HG03460 (cell line): Measurements from ENCODE around the gene TPSB2.
"Not testable (repeated sequence)": the region's sequence is repeated elsewhere in the genome, so short reads cannot be mapped to it uniquely, and the experiment has no call there.

Experiments used
- ATAC-seq: cut with Tn5 transposase; IDR thresholded peaks from one replicate; pipeline ENCODE4 v1.9.1; 2021; ENCODE audit not compliant: unreplicated experiment

TPSB2 gene

DNA sequence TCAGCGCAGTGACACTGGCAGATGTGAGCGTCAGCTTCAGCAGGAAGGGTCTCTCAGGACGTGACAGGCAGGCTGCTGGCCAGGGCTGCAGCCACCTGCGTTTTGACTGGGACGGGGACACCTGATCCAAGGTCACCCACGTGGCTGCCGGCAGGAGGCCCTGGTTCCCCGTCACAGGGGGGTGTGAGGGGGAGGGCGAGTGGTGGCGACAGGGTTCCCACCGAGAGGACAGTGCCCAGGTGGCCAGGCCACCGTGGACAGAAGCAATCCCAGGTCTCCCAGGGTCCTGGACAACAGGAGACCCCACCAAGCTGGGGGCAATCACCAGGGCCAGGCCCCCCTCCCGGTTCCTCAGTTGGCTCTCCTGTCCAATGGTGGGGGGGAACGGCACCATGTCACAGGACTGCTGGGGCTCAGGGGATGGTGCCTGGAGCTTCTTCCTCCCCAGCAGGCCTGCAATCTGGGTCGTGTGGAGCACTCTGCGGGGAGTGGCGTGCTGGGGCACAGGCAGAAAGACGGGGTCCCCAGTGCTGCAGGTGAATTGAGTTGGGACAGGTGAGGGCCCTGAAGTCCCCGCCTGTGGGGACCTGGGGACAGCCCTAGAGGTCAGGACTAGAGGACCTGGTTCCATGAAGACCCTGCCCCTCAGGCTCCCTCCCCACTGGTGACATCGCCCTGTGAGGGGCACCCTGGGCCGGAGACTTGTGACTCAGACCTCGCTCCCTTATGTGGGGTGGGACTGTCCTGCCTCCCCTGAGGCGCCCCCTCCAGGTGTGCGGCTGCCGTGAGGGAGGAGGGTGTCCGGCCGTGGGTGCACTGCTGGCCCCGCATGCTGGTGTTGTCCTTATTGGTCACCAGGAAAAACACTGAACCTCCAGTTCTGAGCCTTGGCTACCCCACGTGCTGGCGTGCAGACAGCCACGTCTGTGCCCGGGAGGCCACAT, 14.2 kb upstream of the TPSB2 start:
- ATAC-seq: not testable (repeated sequence)

DNA sequence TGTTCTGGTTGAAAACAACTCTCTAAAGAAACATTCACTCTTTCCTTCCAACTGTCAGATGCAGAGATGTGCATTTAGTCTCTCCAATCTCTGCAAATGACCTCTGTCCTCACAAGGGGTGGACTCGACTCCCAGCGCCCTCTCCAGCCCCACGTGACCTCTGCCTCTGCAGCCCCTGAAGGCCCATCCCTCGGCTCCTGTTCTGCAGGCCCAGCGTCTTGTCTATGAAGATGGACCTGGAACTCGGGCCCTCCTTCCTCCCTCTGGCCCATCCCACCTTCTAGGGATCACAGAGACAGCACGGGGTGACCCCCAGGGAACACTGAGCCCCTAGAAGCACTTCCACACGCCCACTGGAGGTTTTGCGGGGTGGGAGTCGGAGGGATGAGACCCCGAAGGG, 13.4 kb upstream of the TPSB2 start:
- not testable (repeated sequence) for ATAC-seq

- not testable (repeated sequence) for ATAC-seq
Measured at GRCh38 chr16:1241081-1241480, 11.1 kb upstream of the TPSB2 start.

DNA sequence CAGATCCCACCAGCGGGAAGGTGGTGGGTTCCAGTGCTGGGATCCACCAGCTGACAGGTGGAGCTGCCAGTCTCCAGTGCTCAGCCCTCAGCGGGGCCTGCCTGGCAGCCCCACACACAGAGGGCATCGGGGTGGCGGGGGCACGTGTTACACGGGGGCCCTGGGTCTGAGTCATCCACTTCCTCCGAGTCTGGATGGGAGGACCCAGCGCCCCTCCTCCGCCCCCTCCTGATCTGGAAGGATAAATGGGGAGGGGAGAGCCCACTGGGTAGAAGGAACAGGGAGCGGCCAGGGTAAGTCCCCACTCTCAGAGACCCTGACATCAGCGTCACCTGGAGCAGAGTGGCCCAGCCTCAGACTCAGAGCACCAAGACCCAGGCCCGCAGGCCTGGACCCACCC, 10.5 kb upstream of the TPSB2 start, which contains the start of gene TPSAB1:
TSS of gene TPSAB1 (plus strand) at position 270 of the 400 bp plus-strand sequence. CDS start 234 bp downstream, outside the sequence.
- not testable (repeated sequence) for ATAC-seq

GRCh38 chr16:1239575-1239974, 9.6 kb upstream of the TPSB2 start:
- ATAC-seq: not testable (repeated sequence)

- ATAC-seq: not testable (repeated sequence)
Measured at GRCh38 chr16:1238909-1239308, 8.9 kb upstream of the TPSB2 start.

GRCh38 chr16:1237990-1238389, 8.0 kb upstream of the TPSB2 start:
- ATAC-seq: no peak

GRCh38 chr16:1236659-1237058, 6.7 kb upstream of the TPSB2 start:
- not testable (repeated sequence) for ATAC-seq

DNA sequence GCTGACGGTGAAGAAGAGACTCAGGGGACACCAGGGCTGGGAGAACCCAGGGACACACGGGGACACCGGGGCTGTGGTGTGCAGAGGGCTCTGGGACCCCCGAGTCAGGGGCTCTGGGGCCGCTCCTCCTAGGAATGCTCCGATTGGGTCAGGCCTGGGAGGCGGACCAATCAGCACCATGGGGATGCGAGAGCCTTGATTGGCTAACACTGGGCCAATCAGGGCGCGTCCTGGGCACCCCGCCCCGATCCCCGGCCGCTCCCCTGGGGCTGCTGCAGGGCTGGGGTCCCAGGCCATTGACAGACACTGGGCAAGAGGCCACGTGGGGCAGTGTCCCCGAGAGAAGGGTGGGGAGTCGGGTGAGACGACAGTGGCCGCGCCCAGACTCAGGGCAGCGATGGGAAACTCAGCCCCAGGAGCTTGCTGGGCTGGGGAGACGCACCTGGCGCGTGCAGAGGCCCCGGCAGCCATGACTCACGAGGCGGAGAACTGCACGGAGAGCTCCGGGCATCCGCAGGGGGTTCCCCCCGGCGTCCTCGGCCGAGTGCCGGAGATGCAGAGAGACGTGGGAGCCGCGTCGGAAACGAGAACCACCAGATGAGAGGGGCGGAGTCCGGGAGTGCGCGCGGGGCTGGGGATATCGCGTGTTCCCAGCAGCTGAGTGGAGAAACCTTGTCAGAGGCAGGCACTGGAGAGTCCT, 2.2 kb upstream of the TPSB2 start:
- not testable (repeated sequence) for ATAC-seq

DNA sequence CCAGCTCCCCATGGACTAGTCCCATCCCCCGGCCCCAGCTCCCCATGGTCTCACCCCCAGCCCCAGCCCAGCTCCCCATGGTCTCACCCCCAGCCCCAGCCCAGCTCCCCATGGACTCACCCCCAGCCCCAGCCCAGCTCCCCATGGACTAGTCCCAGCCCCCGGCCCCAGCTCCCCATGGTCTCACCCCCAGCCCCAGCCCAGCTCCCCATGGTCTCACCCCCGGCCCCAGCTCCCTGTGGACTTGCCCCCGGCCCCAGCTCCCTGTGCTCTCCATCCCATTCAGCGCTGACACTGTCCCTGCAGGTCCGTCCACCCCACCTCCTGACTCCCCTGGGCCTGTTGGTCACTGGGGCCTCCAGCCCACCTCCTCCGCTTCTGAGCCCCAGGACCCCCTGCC, 1.3 kb upstream of the TPSB2 start:
- not testable (repeated sequence) for ATAC-seq

- not testable (repeated sequence) for ATAC-seq
Measured at GRCh38 chr16:1230471-1231212, 658 bp upstream of the TPSB2 start.

DNA sequence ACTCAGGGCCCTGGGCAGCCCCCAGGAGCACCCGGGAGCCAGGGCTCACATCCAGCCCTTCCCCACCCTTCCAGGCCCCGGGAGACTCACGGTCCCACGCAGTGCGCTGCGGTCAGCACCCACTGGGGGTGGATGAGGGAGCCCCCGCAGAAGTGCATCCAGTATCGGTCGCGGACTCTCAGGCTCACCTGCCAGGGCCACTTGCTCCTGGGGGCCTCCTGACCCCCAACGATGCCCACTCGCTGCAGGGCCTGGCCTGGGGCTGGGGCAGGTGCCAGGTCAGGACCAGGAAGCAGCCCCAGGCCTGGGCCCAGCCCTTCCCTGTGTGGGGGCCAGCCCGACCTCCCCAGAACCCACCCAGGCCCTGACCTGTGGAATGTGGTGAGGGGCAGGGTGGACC, 508 bp downstream of the TPSB2 start:
- not testable (repeated sequence) for ATAC-seq

GRCh38 chr16:1228227-1228626, 1.8 kb downstream of the TPSB2 start:
- not testable (repeated sequence) for ATAC-seq

DNA sequence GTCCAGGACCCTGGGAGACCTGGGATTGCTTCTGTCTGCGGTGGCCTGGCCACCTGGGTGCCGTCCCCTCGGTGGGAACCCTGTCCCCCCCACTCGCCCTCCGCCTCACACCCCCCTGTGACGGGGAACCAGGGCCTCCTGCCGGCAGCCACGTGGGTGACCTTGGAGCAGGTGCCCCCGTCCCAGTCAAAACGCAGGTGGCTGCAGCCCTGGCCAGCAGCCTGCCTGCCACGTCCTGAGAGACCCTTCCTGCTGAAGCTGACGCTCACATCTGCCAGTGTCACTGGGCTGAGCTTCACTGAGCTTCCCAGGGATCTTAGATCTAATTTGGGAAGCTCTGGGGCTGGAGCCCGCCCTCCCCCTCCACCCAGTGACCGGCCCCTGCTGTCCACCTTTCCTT, 3.3 kb downstream of the TPSB2 start:
- not testable (repeated sequence) for ATAC-seq

GRCh38 chr16:1225728-1226311, 4.2 kb downstream of the TPSB2 start:
- ATAC-seq: not testable (repeated sequence)

DNA sequence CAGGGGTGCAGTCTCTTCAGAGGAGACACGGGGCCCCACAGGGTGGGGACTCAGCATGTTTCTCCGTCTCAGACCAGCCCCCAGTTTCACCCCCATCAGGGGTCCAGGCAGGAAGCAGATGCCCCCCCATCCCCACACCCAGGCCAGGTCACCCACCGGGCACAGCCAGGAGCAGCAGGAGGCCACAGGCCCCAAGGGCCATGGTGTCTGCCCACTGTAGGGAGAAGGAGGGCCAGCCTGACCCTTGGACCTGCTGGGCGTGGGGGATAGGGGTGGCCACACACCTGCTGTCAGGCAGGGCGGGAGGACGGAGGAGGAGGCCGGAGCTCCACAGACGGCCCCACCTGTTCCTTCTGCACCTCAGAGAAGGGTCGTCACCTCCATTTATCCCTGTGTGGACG, 4.9 kb downstream of the TPSB2 start, which contains the start of gene TPSG1:
TSS of gene TPSG1 (minus strand) at position 218 of the 401 bp plus-strand sequence. CDS start at position 202, 16 bp downstream.
- no peak for ATAC-seq

DNA sequence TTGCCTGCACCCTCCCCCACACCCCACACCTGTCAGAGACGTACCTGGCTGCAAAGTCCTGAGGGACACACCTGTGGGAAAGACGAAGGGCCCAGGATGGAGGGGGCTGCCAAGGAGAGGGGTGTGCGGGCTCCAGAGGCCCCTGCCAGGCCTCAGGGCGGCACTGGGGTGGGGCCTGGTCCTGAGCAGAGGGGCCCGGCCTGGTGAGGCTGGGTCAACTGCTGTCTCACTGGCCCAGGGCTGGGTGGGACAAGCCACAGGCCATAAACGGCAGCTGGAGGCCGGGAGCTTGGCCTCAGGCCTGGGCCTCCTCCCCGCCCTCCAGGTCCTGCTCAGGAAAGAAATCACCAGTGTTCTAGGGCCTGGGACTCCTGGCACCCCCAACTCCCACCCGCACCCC, 5.4 kb downstream of the TPSB2 start:
- ATAC-seq: no peak

DNA sequence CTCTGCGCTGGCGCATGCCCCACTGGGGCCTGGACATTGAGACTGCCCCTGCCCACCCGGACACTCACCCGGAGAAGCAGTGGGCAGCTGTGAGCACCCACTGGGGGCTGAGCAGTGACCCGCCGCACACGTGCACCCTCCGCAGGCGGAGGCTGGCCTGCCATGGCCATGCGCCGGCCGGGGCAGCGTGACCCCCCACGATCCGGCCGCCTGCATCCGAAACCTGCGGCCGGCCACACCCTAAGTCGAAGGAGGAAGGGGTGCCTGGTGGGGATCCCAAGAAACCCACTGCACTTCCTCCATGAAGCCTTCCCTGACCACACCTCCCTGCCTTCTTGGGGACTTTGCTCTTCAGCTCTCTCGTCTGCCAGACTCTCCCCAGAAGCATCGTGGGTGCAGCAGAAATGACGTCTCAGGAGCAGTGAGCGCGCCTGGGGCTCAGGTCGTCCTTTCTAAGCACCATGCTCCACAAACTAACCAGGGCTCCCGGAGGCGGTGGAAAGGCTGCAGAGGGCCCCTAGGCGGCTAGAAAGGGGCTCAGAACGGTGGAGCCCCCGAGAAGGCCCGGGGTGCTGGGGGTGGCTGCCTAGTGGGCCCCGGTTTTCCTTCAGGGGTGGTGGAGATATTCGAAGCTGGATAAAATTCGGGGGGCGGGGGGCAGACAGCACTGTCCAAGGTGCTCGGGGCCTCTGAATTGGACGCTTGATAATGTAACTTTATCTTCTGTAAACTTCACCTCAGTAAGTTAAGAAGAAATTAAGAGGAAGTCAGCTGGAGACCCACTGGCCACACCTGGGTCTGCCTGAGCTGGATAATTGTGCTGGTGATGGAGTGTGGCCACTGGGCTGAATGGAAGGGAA, 6.4 kb downstream of the TPSB2 start:
- no peak for ATAC-seq

- no peak for ATAC-seq
Measured at GRCh38 chr16:1222553-1223354, 7.2 kb downstream of the TPSB2 start.
